Osteoblast (primary cell): Measurements from ENCODE around the gene REPS1. TPM values are rescaled to one million over a fixed set of nuclear protein-coding genes. Genes with fewer than 3 reads are reported as not detected.

ENCODE experiments used
- DNase-seq: peaks from one replicate; pipeline ENCODE4 v3.0.0; 2011; ENCODE audit warnings: low spot score, mixed read lengths; ENCODE audit not compliant: insufficient read length; ENCODE audit errors: missing footprints
- H2AFZ ChIP-seq: 2 replicates; pipeline ENCODE4 v1.6.0; 2011; ENCODE audit warnings: mild to moderate bottlenecking, low read length
- H3K27ac ChIP-seq: 2 replicates; pipeline ENCODE4 v1.5.1; 2011; ENCODE audit warnings: mild to moderate bottlenecking, low read depth, low read length, moderate library complexity
- H3K27me3 ChIP-seq: 2 replicates; pipeline ENCODE4 v1.6.0; 2012; ENCODE audit warnings: mild to moderate bottlenecking, control low read depth, inconsistent platforms, low read length, moderate library complexity; ENCODE audit not compliant: insufficient read depth
- H3K36me3 ChIP-seq: 2 replicates; pipeline ENCODE4 v1.5.1; 2011; ENCODE audit warnings: mild to moderate bottlenecking, low read length, control low read depth, moderate library complexity; ENCODE audit not compliant: insufficient read depth
- H3K4me1 ChIP-seq: 2 replicates; pipeline ENCODE4 v1.5.1; 2011; ENCODE audit warnings: mild to moderate bottlenecking, low read length, control low read depth, moderate library complexity; ENCODE audit not compliant: insufficient read depth
- H3K4me2 ChIP-seq: 2 replicates; pipeline ENCODE4 v1.6.0; 2011; ENCODE audit warnings: mild to moderate bottlenecking, low read length; ENCODE audit not compliant: insufficient read depth
- H3K4me3 ChIP-seq: fragments of 200-600 bp; sonication (generic); 3 replicates; pipeline ENCODE4 v1.5.1; 2012; ENCODE audit warnings: mild to moderate bottlenecking, low read length, inconsistent platforms; ENCODE audit not compliant: insufficient read depth
- H3K79me2 ChIP-seq: 2 replicates; pipeline ENCODE4 v1.6.0; 2012; ENCODE audit warnings: mild to moderate bottlenecking, low read length, control low read depth, inconsistent platforms; ENCODE audit not compliant: insufficient read depth
- H3K9me3 ChIP-seq: 2 replicates; pipeline ENCODE4 v1.5.1; 2011; ENCODE audit warnings: low read depth, low read length, control low read depth
- H4K20me1 ChIP-seq: 2 replicates; pipeline ENCODE4 v1.6.0; 2012; ENCODE audit warnings: mild to moderate bottlenecking, low read length, control low read depth; ENCODE audit not compliant: insufficient read depth
- total RNA-seq: library from RNA; depleted of rRNA; stranded (reverse); fragments of >200 nt; gene quantifications from 2 replicates; pipeline ENCODE4 v1.2.3, GENCODE V29; 2012
- TF ChIP-seq, protein P1 (sequence below): IDR thresholded peaks from 2 replicates; pipeline ENCODE4 v1.5.1; 2011; ENCODE audit warnings: mild to moderate bottlenecking, low read depth, low read length, moderate library complexity; ENCODE audit errors: extremely low read depth

The REPS1 gene
- total RNA-seq, 1 donor = 43.1 TPM

DNA sequence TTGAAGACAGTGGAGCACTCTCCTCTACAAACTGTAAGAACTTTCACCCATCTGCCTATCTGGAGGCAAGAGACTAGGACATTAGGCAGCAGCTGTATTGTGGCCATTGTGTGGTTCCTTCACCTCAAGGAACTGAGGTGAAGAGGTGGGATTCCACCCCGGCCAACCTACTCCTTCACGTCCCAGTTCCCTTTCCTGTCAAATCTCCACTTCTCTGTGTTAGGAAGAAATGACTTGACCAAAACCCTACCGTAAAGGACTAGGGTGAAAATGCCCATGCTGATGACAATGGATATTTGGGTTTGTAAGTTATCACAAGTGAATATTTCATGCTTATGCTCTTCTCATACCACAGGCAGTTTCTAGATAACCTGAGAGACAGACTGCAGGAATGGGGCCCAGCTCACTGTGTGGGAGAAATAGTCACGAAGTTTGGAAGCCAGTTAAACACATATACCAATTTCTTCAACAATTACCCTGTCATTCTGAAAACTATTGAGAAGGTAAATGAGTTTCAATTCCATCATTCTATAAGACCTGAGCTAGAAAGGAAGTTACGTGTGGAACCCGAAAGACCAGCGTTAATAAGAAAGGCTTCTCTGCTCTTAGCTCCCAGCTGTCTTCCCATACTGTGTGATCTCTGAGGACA is 105.6 kb downstream of the REPS1 start:
- Histone ChIP-seq H2AFZ (no peak overlapping the region), H3K36me3 (no peaks in the 10 kb centered on the region), H3K27me3 (no peaks in the 10 kb centered on the region), H3K4me3 (no peak overlapping the region), H3K79me2 (no peaks in the 10 kb centered on the region), H3K9me3 (no peaks in the 10 kb centered on the region), H3K27ac (no peak overlapping the region), H3K4me2 (no peak overlapping the region), H3K4me1 (no peaks in the 10 kb centered on the region), H4K20me1 (no peaks in the 10 kb centered on the region)
- no peak for DNase-seq
- TF ChIP-seq, protein P1, sequence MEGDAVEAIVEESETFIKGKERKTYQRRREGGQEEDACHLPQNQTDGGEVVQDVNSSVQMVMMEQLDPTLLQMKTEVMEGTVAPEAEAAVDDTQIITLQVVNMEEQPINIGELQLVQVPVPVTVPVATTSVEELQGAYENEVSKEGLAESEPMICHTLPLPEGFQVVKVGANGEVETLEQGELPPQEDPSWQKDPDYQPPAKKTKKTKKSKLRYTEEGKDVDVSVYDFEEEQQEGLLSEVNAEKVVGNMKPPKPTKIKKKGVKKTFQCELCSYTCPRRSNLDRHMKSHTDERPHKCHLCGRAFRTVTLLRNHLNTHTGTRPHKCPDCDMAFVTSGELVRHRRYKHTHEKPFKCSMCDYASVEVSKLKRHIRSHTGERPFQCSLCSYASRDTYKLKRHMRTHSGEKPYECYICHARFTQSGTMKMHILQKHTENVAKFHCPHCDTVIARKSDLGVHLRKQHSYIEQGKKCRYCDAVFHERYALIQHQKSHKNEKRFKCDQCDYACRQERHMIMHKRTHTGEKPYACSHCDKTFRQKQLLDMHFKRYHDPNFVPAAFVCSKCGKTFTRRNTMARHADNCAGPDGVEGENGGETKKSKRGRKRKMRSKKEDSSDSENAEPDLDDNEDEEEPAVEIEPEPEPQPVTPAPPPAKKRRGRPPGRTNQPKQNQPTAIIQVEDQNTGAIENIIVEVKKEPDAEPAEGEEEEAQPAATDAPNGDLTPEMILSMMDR = no peak

DNA sequence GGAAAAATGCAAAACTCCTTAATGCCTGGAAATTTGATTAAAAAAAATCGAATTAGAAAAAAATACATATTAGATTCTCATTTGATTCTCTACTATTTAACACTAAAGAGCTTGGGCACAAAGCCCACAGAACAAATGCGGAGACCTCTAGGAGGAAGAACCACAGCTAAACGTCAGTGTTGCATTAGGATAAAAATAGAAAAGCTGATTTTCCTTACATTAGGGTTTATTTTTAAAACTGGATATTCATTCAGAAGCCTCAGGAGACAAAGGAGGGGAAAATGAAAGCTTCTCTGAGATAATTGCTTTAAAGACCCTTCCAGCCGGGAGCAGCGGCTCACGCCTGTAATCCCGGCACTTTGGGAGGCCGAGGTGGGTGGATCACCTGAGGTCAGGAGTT is 114.9 kb downstream of the REPS1 start:
- Histone ChIP-seq H2AFZ (no peak overlapping the region), H3K27ac (no peak overlapping the region), H4K20me1 (no peaks in the 10 kb centered on the region), H3K4me2 (no peak overlapping the region), H3K9me3 (no peaks in the 10 kb centered on the region), H3K4me1 (no peaks in the 10 kb centered on the region), H3K27me3 (no peaks in the 10 kb centered on the region), H3K4me3 (no peak overlapping the region), H3K79me2 (no peaks in the 10 kb centered on the region), H3K36me3 (no peaks in the 10 kb centered on the region)
- no peak for DNase-seq
- TF ChIP-seq, protein P1 = no peak

DNA sequence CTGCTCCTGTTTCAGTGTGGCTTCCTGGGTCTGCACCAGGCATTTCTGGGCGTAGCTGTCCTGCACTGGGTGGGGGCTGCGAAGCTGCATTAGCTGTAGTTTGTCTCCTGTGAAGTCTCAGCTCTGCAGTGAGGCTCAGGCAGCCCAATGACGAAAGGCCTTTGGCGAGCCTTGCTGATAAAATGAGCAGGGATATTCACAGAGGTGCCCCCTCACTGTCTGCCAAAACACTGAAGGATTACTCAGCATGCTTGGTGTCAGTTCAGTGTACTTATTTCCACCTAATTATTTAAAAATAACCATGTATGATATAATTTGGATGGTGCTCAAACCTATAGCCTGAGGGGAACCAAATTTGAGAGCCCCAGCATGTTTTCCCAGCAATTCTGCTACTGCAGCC is 118.7 kb downstream of the REPS1 start:
- Histone ChIP-seq H3K4me1 (no peaks in the 10 kb centered on the region), H3K27me3 (no peaks in the 10 kb centered on the region), H4K20me1 (no peaks in the 10 kb centered on the region), H3K9me3 (no peaks in the 10 kb centered on the region), H3K36me3 (no peaks in the 10 kb centered on the region), H3K79me2 (no peaks in the 10 kb centered on the region), H2AFZ (no peak overlapping the region), H3K4me2 (no peak overlapping the region), H3K4me3 (no peak overlapping the region), H3K27ac (no peak overlapping the region)
- DNase-seq = no peak
- TF ChIP-seq, protein P1 = no peak

DNA sequence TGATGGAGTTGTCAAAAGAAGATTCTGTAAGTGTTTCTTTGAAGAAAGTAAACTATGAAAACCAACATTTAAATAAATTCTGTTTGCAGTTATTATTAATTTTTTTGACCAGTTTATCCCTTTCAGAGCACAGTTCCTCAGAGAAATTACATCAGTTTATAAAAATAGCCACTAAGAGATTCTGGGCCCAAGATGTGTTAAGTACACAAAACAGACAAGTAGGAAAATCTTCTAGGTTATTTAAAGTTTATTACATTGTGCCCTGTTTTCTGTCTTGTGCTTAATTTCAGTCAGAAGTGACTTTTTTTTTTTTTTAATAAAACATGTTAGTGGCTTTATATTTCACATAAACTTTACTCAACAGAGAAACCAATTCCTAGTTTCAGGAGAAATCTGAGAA is 119.9 kb downstream of the REPS1 start:
- Histone ChIP-seq H3K27ac (no peak overlapping the region), H4K20me1 (no peaks in the 10 kb centered on the region), H3K9me3 (no peaks in the 10 kb centered on the region), H3K27me3 (no peaks in the 10 kb centered on the region), H2AFZ (no peak overlapping the region), H3K4me3 (no peak overlapping the region), H3K4me2 (no peak overlapping the region), H3K36me3 (no peaks in the 10 kb centered on the region), H3K4me1 (no peaks in the 10 kb centered on the region), H3K79me2 (no peaks in the 10 kb centered on the region)
- no peak for DNase-seq
- TF ChIP-seq, protein P1 = no peak
